Measurements from ENCODE around the gene IP6K2.

DNA sequence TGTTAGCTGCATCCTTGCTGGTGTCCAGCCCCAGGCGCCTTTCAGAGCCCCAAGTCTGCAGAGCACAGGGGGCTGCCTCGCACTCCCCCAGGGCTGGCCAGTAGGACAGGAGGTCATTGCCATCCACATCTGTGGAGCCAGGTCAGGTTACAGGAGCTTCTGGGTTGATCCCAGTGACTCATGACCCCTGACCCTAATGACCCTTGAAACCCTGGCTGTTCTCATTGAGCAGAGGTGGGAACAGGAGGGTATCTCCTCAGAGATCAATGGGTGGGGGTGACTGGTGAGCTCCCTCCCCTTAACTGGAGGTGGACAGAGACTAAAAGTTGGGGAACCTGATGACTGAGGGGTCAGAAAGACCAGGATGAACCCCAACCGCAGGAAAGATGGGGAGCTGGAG is 75.6 kb downstream of the IP6K2 start:
- TF ChIP-seq, protein P1, sequence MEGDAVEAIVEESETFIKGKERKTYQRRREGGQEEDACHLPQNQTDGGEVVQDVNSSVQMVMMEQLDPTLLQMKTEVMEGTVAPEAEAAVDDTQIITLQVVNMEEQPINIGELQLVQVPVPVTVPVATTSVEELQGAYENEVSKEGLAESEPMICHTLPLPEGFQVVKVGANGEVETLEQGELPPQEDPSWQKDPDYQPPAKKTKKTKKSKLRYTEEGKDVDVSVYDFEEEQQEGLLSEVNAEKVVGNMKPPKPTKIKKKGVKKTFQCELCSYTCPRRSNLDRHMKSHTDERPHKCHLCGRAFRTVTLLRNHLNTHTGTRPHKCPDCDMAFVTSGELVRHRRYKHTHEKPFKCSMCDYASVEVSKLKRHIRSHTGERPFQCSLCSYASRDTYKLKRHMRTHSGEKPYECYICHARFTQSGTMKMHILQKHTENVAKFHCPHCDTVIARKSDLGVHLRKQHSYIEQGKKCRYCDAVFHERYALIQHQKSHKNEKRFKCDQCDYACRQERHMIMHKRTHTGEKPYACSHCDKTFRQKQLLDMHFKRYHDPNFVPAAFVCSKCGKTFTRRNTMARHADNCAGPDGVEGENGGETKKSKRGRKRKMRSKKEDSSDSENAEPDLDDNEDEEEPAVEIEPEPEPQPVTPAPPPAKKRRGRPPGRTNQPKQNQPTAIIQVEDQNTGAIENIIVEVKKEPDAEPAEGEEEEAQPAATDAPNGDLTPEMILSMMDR (IDR thresholded peaks at IDR 0.05) = no peak
- no peak for TF ChIP-seq POLR2A (IDR thresholded peaks at IDR 0.05)

All from testis (tissue), 2 donors.